Vagina (tissue), 2 donors: ENCODE measurements around the gene TNIK.

Source experiments
- POLR2A ChIP-seq, 2 donors: fragments of 450-650 bp; IDR thresholded peaks; one replicate each; pipeline ENCODE4 v1.6.1; 2017; ENCODE audit warnings: antibody characterized with exemption in 2 of 2, mild to moderate bottlenecking in 2 of 2, moderate library complexity in 2 of 2
- POLR2AphosphoS5 ChIP-seq, 2 donors: sonication (generic); formaldehyde crosslinking; IDR thresholded peaks; one replicate each; pipeline ENCODE4 v1.9.0; 2017; ENCODE audit warnings: antibody characterized with exemption in 2 of 2, mild to moderate bottlenecking in 2 of 2, low read depth in 1 of 2; ENCODE audit not compliant: insufficient read depth in 1 of 2
- TF ChIP-seq, protein P1 (sequence below), 3 experiments: fragments of 450-650 bp in 2 of 3; fragments of 200-600 bp in 1 of 3; sonication (generic) in 1 of 3; IDR thresholded peaks; one replicate each; pipeline ENCODE4 v1.5.1; 2017 to 2019; ENCODE audit warnings: antibody characterized with exemption in 3 of 3, mild to moderate bottlenecking in 2 of 3, moderate library complexity in 2 of 3

GRCh38 chr3:171314341-171314740 is 145.9 kb downstream of the TNIK start:
- TF ChIP-seq POLR2AphosphoS5 (IDR thresholded peaks at IDR 0.05; ENCODE audit: insufficient read depth in 1 of 2, low read depth in 1 of 2) (no peak), POLR2A (IDR thresholded peaks at IDR 0.05) (no peak)
- TF ChIP-seq, protein P1, sequence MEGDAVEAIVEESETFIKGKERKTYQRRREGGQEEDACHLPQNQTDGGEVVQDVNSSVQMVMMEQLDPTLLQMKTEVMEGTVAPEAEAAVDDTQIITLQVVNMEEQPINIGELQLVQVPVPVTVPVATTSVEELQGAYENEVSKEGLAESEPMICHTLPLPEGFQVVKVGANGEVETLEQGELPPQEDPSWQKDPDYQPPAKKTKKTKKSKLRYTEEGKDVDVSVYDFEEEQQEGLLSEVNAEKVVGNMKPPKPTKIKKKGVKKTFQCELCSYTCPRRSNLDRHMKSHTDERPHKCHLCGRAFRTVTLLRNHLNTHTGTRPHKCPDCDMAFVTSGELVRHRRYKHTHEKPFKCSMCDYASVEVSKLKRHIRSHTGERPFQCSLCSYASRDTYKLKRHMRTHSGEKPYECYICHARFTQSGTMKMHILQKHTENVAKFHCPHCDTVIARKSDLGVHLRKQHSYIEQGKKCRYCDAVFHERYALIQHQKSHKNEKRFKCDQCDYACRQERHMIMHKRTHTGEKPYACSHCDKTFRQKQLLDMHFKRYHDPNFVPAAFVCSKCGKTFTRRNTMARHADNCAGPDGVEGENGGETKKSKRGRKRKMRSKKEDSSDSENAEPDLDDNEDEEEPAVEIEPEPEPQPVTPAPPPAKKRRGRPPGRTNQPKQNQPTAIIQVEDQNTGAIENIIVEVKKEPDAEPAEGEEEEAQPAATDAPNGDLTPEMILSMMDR (IDR thresholded peaks at IDR 0.05), result no peak
